CD14-positive monocyte (primary cell): ENCODE data around the gene LRP1B. TPM values are rescaled to one million over a fixed set of nuclear protein-coding genes. Genes with fewer than 3 reads are reported as not detected.

Source experiments
- DNase-seq, 3 donors: peaks; one replicate each; pipeline ENCODE4 v3.0.0-alpha.2; 2011 to 2022
- H2AFZ ChIP-seq: 2 replicates; pipeline ENCODE4 v1.6.0; 2012; ENCODE audit warnings: mild to moderate bottlenecking, low read depth, low read length, inconsistent platforms; ENCODE audit not compliant: insufficient read depth, poor library complexity, severe bottlenecking
- H3K27ac ChIP-seq, 2 donors: 1 replicate in 1 of 2; 2 replicates in 1 of 2; pipeline ENCODE4 v1.5.1; 2012 to 2013; ENCODE audit warnings: low read length in 2 of 2, control low read depth in 1 of 2, inconsistent platforms in 1 of 2, low read depth in 1 of 2, mild to moderate bottlenecking in 1 of 2
- H3K27me3 ChIP-seq, 2 donors: one replicate each; pipeline versions ENCODE4 v1.6.0 to v1.6.1; 2011 to 2013; ENCODE audit warnings: low read length in 2 of 2; ENCODE audit not compliant: control insufficient read depth in 2 of 2, insufficient read depth in 2 of 2
- H3K36me3 ChIP-seq, 2 donors: replicated peaks in 1 of 2; 1 replicate in 1 of 2; 2 replicates in 1 of 2; pipeline versions ENCODE4 v1.5.1 to v1.6.1; 2012 to 2013; ENCODE audit warnings: low read length in 2 of 2, control low read depth in 1 of 2, inconsistent platforms in 1 of 2, mild to moderate bottlenecking in 1 of 2; ENCODE audit not compliant: insufficient read depth in 2 of 2, control insufficient read depth in 1 of 2
- H3K4me1 ChIP-seq, 2 donors: 1 replicate in 1 of 2; 2 replicates in 1 of 2; pipeline versions ENCODE4 v1.5.1 to v1.6.1; 2012 to 2013; ENCODE audit warnings: low read length in 2 of 2, control low read depth in 1 of 2, inconsistent platforms in 1 of 2, mild to moderate bottlenecking in 1 of 2, moderate library complexity in 1 of 2; ENCODE audit not compliant: insufficient read depth in 2 of 2, control insufficient read depth in 1 of 2
- H3K4me2 ChIP-seq: replicated peaks from 2 replicates; pipeline ENCODE3; 2012; ENCODE audit warnings: low read length, moderate library complexity, mild to moderate bottlenecking; ENCODE audit not compliant: poor library complexity, severe bottlenecking; ENCODE audit errors: extremely low read depth
- H3K4me3 ChIP-seq, 3 experiments: fragments of 200-600 bp in 1 of 3; sonication (generic) in 1 of 3; replicated peaks in 1 of 3; 1 replicate in 2 of 3; 2 replicates in 1 of 3; pipeline ENCODE4 v1.5.1; 2011 to 2013; ENCODE audit warnings: low read length in 3 of 3, mild to moderate bottlenecking in 3 of 3, control low read depth in 2 of 3, low read depth in 2 of 3, inconsistent platforms in 1 of 3, moderate library complexity in 1 of 3
- H3K79me2 ChIP-seq: 2 replicates; pipeline ENCODE4 v1.6.0; 2012; ENCODE audit warnings: mild to moderate bottlenecking, control low read depth, inconsistent platforms, low read length, moderate library complexity; ENCODE audit not compliant: insufficient read depth
- H3K9ac ChIP-seq: 2 replicates; pipeline ENCODE4 v1.6.0; 2017; ENCODE audit warnings: low read length, mild to moderate bottlenecking; ENCODE audit not compliant: insufficient read depth, poor library complexity, severe bottlenecking
- H3K9me3 ChIP-seq, 2 donors: replicated peaks in 1 of 2; 1 replicate in 1 of 2; 2 replicates in 1 of 2; pipeline versions ENCODE4 v1.5.1 to v1.6.1; 2012 to 2013; ENCODE audit warnings: low read length in 2 of 2, control low read depth in 1 of 2; ENCODE audit not compliant: control insufficient read depth in 1 of 2, insufficient read depth in 1 of 2
- H4K20me1 ChIP-seq: 2 replicates; pipeline ENCODE4 v1.6.0; 2012; ENCODE audit warnings: mild to moderate bottlenecking, low read length, control low read depth, moderate library complexity; ENCODE audit not compliant: insufficient read depth
- H3K27ac Mint-ChIP-seq, 7 donors: one replicate each; pipeline ENCODE4 v1.8.0; 2020; ENCODE audit warnings: mild to moderate bottlenecking in 7 of 7, mixed read lengths in 7 of 7, moderate library complexity in 6 of 7, inconsistent platforms in 2 of 7
- H3K27me3 Mint-ChIP-seq, 3 donors: one replicate each; pipeline ENCODE4 v1.8.0; 2021 to 2022; ENCODE audit warnings: low read depth in 3 of 3, mild to moderate bottlenecking in 3 of 3, mixed read lengths in 3 of 3, moderate library complexity in 3 of 3, inconsistent platforms in 1 of 3
- H3K36me3 Mint-ChIP-seq, 2 donors: one replicate each; pipeline ENCODE4 v1.8.0; 2020; ENCODE audit warnings: mixed read lengths in 2 of 2, inconsistent platforms in 1 of 2, mild to moderate bottlenecking in 1 of 2
- H3K4me1 Mint-ChIP-seq: one replicate; pipeline ENCODE4 v1.8.0; 2020; ENCODE audit warnings: mild to moderate bottlenecking, mixed read lengths
- H3K4me3 Mint-ChIP-seq, 2 donors: one replicate each; pipeline ENCODE4 v1.8.0; 2020; ENCODE audit warnings: mild to moderate bottlenecking in 2 of 2, mixed read lengths in 2 of 2, moderate library complexity in 1 of 2
- H3K9me3 Mint-ChIP-seq, 7 donors: one replicate each; pipeline ENCODE4 v1.8.0; 2020 to 2022; ENCODE audit warnings: mixed read lengths in 7 of 7, mild to moderate bottlenecking in 6 of 7, moderate library complexity in 6 of 7, inconsistent platforms in 2 of 7
- WGBS: methylation state at CpG from one replicate; pipeline ENCODE4 v1.1.5; 2013; ENCODE audit warnings: missing lambda C conversion rate; ENCODE audit not compliant: insufficient coverage; 5-methylcytosine and 5-hydroxymethylcytosine counted together
- intact Hi-C, 2 donors: fragments of 100-400 bp; cut with micrococcal nuclease; formaldehyde crosslinking; loops; one replicate each; pipeline versions ENCODE4 v1.15.0 to v1.15.1; 2023
- polyA plus RNA-seq, 3 donors: library from polyadenylated mRNA; depleted of rRNA in 1 of 3; unstranded in 2 of 3; stranded (reverse) in 1 of 3; fragments of 300-500 nt in 2 of 3; fragments of >200 nt in 1 of 3; fragmentation: Illumina TruSeq in 2 of 3; gene quantifications; 1 replicate in 2 of 3; 2 replicates in 1 of 3; pipeline ENCODE4 v1.2.3, GENCODE V29; 2012 to 2021
- TF ChIP-seq, protein P1 (sequence below): fragments of 200-600 bp; IDR thresholded peaks from one replicate; pipeline ENCODE4 v1.8.0; 2022; ENCODE audit warnings: antibody characterized with exemption, mild to moderate bottlenecking

LRP1B gene
- polyA plus RNA-seq, 3 donors, result not detected

DNA sequence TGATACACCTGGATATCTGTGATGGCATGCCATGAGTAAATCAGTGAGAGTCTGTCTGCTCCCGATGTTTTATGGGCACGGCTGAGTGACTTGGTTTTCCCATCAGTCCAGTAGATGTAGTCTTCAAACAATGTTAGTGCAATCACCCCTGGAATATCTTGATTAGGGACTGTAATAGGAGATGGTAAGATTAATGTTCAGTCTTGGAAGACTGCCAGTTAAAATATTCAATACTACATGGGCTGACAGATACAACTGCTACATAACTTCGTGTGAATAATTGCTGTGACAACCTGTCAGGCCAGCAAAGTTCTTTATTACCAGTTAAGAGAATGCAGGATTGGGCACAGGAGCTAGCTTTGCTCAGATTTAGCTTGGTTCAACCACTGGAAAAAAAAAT, 1673.3 kb downstream of the LRP1B start:
- no CpG with 5 or more reads among the region's 3 CpGs for WGBS
- Histone ChIP-seq H2AFZ (no peak overlapping the region), H3K4me2 (no peak overlapping the region), H3K9me3 (no peaks in the 10 kb centered on the region), H3K79me2 (no peaks in the 10 kb centered on the region), H3K27ac (no peak overlapping the region), H3K36me3 (no peaks in the 10 kb centered on the region), H3K9ac (no peak overlapping the region), H3K4me1 (no peaks in the 10 kb centered on the region), H4K20me1 (no peaks in the 10 kb centered on the region), H3K27me3 (no peaks in the 10 kb centered on the region), H3K4me3 (no peak overlapping the region)
- peaks cover 0 to 2% (median 0%) of the 10 kb centered on the region in 7 donors for H3K9me3 Mint-ChIP-seq
- H3K36me3 Mint-ChIP-seq, result no peaks in the 10 kb centered on the region
- DNase-seq, result no peak
- H3K4me1 Mint-ChIP-seq, result no peaks in the 10 kb centered on the region
- H3K27ac Mint-ChIP-seq, result no peak overlapping the region
- TF ChIP-seq, protein P1, sequence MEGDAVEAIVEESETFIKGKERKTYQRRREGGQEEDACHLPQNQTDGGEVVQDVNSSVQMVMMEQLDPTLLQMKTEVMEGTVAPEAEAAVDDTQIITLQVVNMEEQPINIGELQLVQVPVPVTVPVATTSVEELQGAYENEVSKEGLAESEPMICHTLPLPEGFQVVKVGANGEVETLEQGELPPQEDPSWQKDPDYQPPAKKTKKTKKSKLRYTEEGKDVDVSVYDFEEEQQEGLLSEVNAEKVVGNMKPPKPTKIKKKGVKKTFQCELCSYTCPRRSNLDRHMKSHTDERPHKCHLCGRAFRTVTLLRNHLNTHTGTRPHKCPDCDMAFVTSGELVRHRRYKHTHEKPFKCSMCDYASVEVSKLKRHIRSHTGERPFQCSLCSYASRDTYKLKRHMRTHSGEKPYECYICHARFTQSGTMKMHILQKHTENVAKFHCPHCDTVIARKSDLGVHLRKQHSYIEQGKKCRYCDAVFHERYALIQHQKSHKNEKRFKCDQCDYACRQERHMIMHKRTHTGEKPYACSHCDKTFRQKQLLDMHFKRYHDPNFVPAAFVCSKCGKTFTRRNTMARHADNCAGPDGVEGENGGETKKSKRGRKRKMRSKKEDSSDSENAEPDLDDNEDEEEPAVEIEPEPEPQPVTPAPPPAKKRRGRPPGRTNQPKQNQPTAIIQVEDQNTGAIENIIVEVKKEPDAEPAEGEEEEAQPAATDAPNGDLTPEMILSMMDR, result no peak
- H3K4me3 Mint-ChIP-seq, result no peak overlapping the region
- intact Hi-C loops, result no loop called here
- no peaks in the 10 kb centered on the region for H3K27me3 Mint-ChIP-seq

DNA sequence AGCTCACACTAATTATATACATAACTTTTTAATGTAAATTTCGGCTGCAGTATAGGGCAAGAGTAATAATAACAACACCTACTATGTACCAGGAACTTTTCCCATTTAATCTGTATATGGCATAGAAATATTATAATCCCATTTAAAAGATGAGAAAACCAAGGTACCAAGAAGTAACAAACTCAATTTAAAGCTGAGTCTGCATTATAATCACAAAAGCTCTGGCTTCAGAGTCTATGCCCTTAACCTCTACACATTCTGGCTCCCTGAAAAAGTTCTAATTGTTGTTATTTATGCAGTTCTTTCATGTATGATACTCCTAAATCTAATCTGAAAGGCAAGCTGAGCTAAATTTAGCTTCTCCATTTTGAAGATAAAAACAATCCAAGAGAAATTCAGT, 1675.5 kb downstream of the LRP1B start:
- Mint-ChIP-seq H3K27me3 (no peaks in the 10 kb centered on the region), H3K27ac (no peak overlapping the region), H3K4me3 (no peak overlapping the region), H3K36me3 (no peaks in the 10 kb centered on the region), H3K4me1 (no peaks in the 10 kb centered on the region), H3K9me3 (no peaks in the 10 kb centered on the region)
- DNase-seq, result no peak
- Histone ChIP-seq H3K4me1 (no peaks in the 10 kb centered on the region), H3K36me3 (no peaks in the 10 kb centered on the region), H3K27me3 (no peaks in the 10 kb centered on the region), H2AFZ (no peak overlapping the region), H3K27ac (no peak overlapping the region), H3K9ac (no peak overlapping the region), H3K9me3 (no peaks in the 10 kb centered on the region), H3K4me2 (no peak overlapping the region), H3K4me3 (no peak overlapping the region), H3K79me2 (no peaks in the 10 kb centered on the region), H4K20me1 (no peaks in the 10 kb centered on the region)
- WGBS, result no CpG with 5 or more reads among the region's 1 CpG
- TF ChIP-seq, protein P1, result no peak
- intact Hi-C loops, result no loop called here
